ENCODE measurements around the gene SHROOM3. TPM values are rescaled to one million over a fixed set of nuclear protein-coding genes. Genes with fewer than 3 reads are reported as not detected.

Gene SHROOM3
- total RNA-seq, 4 donors from 2014 or later = 29.5 to 127 (median 59.9) TPM

GRCh38 chr4:76757418-76757939 lies 322.4 kb downstream of the SHROOM3 start:
- peak overlapping the region in 2 of 4 donors; percentile 28 to 30 for H3K27ac ChIP-seq
- peaks cover 3 to 40% (median 20%) of the 10 kb centered on the region in 3 donors for H3K4me1 ChIP-seq
- WGBS, 2 donors (ENCODE audit: low coverage in 1 of 2) = 67 to 70% methylated on average over 5 to 8 of the region's 9 CpGs
- ATAC-seq = no peak
- no peaks in the 10 kb centered on the region for H3K9me3 ChIP-seq
- no peaks in the 10 kb centered on the region for H3K27me3 ChIP-seq
- H3K36me3 ChIP-seq = peaks cover 0 to 47% of the 10 kb centered on the region in 2 donors
- TF ChIP-seq EP300 (IDR thresholded peaks at IDR 0.05) (no peak), CTCF (IDR thresholded peaks at IDR 0.05) (no peak), POLR2A (IDR thresholded peaks at IDR 0.05) (no peak), POLR2AphosphoS5 (IDR thresholded peaks at IDR 0.05) (no peak)
- H3K4me3 ChIP-seq = no peak overlapping the region

GRCh38 chr4:76758290-76758882 lies 323.4 kb downstream of the SHROOM3 start:
- peaks cover 2 to 32% (median 16%) of the 10 kb centered on the region in 3 donors for H3K4me1 ChIP-seq
- TF ChIP-seq POLR2A (IDR thresholded peaks at IDR 0.05) (no peak), CTCF (IDR thresholded peaks at IDR 0.05) (peak; percentile 61 to 79 (median 74)), POLR2AphosphoS5 (IDR thresholded peaks at IDR 0.05) (no peak), EP300 (IDR thresholded peaks at IDR 0.05) (no peak)
- ATAC-seq = no peak
- H3K27ac ChIP-seq = no peak overlapping the region
- peaks cover 0 to 53% of the 10 kb centered on the region in 2 donors for H3K36me3 ChIP-seq
- no peaks in the 10 kb centered on the region for H3K27me3 ChIP-seq
- no peaks in the 10 kb centered on the region for H3K9me3 ChIP-seq
- H3K4me3 ChIP-seq = no peak overlapping the region
- WGBS, 2 donors (ENCODE audit: low coverage in 1 of 2) = 13 to 23% methylated on average over 2 to 4 of the region's 4 CpGs

GRCh38 chr4:76758996-76759395 lies 324.0 kb downstream of the SHROOM3 start:
- no peak for ATAC-seq
- Histone ChIP-seq H3K27ac (no peak overlapping the region), H3K36me3 (peaks cover 0 to 53% of the 10 kb centered on the region in 2 donors), H3K27me3 (no peaks in the 10 kb centered on the region), H3K4me1 (peaks cover 0 to 26% (median 10%) of the 10 kb centered on the region in 3 donors), H3K4me3 (no peak overlapping the region), H3K9me3 (no peaks in the 10 kb centered on the region)
- TF ChIP-seq EP300 (IDR thresholded peaks at IDR 0.05) (no peak), POLR2A (IDR thresholded peaks at IDR 0.05) (no peak), POLR2AphosphoS5 (IDR thresholded peaks at IDR 0.05) (no peak), CTCF (IDR thresholded peaks at IDR 0.05) (no peak)
- WGBS, 2 donors (ENCODE audit: low coverage in 1 of 2) = 76 to 85% methylated on average over 3 of the region's 3 CpGs

- no peaks in the 10 kb centered on the region for H3K27me3 ChIP-seq
- H3K9me3 ChIP-seq = no peaks in the 10 kb centered on the region
- H3K4me1 ChIP-seq = peaks cover 0 to 19% (median 4%) of the 10 kb centered on the region in 3 donors
- no peak for TF ChIP-seq EP300 (IDR thresholded peaks at IDR 0.05)
- TF ChIP-seq CTCF (IDR thresholded peaks at IDR 0.05) = no peak
- 78 to 89% methylated on average over 1 to 3 of the region's 3 CpGs for whole genome bisulfite sequencing, 2 donors (ENCODE audit: low coverage in 1 of 2)
- ATAC-seq = no peak
- H3K36me3 ChIP-seq = peaks cover 0 to 43% of the 10 kb centered on the region in 2 donors
- no peak overlapping the region for H3K4me3 ChIP-seq
- H3K27ac ChIP-seq = no peak overlapping the region
These were observed 325.2 kb downstream of the SHROOM3 start for GRCh38 chr4:76760193-76760592.
